ENCODE data around the gene IL36A.

- TF ChIP-seq POLR2A (IDR thresholded peaks at IDR 0.05) (no peak), CTCF (IDR thresholded peaks at IDR 0.05) (no peak)
Measured at GRCh38 chr2:112993831-112994230, 11.4 kb upstream of the IL36A start.

All from Peyer's patch (tissue), 4 donors.